Activated CD4-positive, alpha-beta T cell treated with anti-CD3 and anti-CD28 coated beads for 36 hours (primary cell): ENCODE data around the gene HSPG2. TPM values are rescaled to one million over a fixed set of nuclear protein-coding genes. Genes with fewer than 3 reads are reported as not detected.
"Not testable (repeated sequence)": the region's sequence is repeated elsewhere in the genome, so short reads cannot be mapped to it uniquely, and the experiment has no call there.

ENCODE experiments used
- ATAC-seq: fragments of 200-7000 bp; cut with Tn5 transposase; one replicate; pipeline ENCODE4 v1.10.0; 2021; ENCODE audit warnings: mild to moderate bottlenecking, moderate library complexity
- CTCF ChIA-PET: fragments of 350-600 bp; sonication (Branson Sonifier 250); formaldehyde crosslinking; loops from one replicate; lab custom pipeline; 2021; ENCODE audit warnings: antibody characterized with exemption; lab: Charles Lee
- POLR2A ChIA-PET: fragments of 350-600 bp; sonication (Branson Sonifier 250); formaldehyde crosslinking; loops from one replicate; lab custom pipeline; 2021; ENCODE audit warnings: antibody characterized with exemption, inconsistent platforms; lab: Charles Lee
- DNase-seq: peaks from one replicate; pipeline ENCODE4 v3.0.0-alpha.2; 2020
- H3K27ac Mint-ChIP-seq: one replicate; pipeline ENCODE4 v1.8.0; 2021; ENCODE audit warnings: mixed read lengths
- H3K27me3 Mint-ChIP-seq: one replicate; pipeline ENCODE4 v1.8.0; 2021; ENCODE audit warnings: mixed read lengths
- H3K36me3 Mint-ChIP-seq: one replicate; pipeline ENCODE4 v1.8.0; 2021; ENCODE audit warnings: low read depth, mixed read lengths
- H3K4me1 Mint-ChIP-seq: one replicate; pipeline ENCODE4 v1.8.0; 2021; ENCODE audit warnings: mixed read lengths
- H3K4me3 Mint-ChIP-seq: one replicate; pipeline ENCODE4 v1.8.0; 2021; ENCODE audit warnings: mild to moderate bottlenecking, moderate library complexity, mixed read lengths
- H3K9me3 Mint-ChIP-seq: one replicate; pipeline ENCODE4 v1.8.0; 2021; ENCODE audit warnings: low read depth, mixed read lengths
- intact Hi-C, 2 experiments: fragments of 100-400 bp; cut with DNase I in 1 of 2; cut with micrococcal nuclease in 1 of 2; formaldehyde crosslinking; loops; one replicate each; pipeline versions ENCODE4 v1.14.2 to v1.15.1; 2022 to 2024; cut with DNase I, micrococcal nuclease
- total RNA-seq, 2 experiments: library from RNA; stranded (reverse); gene quantifications; one replicate each; pipeline ENCODE4 v1.2.3, GENCODE V29; 2021

The HSPG2 gene
- 10 to 100 TPM; 19.6 to 20.6 TPM for total RNA-seq

DNA sequence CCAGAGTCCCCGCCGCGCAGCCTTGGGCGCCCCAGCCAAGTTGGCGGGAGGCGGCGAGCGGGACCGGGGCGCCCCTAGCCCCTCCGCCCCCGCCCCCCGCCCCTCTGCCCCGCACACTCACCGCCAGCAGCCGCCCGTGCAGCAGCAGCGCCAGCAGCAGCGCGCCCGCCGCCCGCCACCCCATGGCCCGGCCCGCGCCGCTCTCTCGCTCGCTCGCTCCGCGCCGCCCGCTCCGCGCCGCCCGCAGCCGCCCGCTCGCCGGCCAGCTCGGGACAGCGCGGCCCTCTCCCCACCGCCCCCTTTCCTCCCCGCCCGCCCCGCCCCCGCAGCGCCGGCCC, at the start of gene HSPG2:
HSPG2 (minus strand) TSS at position 277 of the 338 bp plus-strand sequence; CDS start at position 184, 93 bp downstream.
- Mint-ChIP-seq H3K27me3 (peaks cover 10% of the 10 kb centered on the region), H3K36me3 (no peaks in the 10 kb centered on the region), H3K4me1 (peaks cover 20% of the 10 kb centered on the region), H3K9me3 (no peaks in the 10 kb centered on the region), H3K4me3 (peak within 1 kb of the TSS; percentile 74), H3K27ac (peak within 1 kb of the TSS; percentile 80)
- DNase-seq = no peak
- intact Hi-C loops = loop anchor here in 1 of 2 experiments (1.0 to 5.0 kb wide), 2 partner anchors 154 to 1150 kb away; partner anchors contain the start of genes HP1BP3 and USP48
- ChIA-PET CTCF (no interaction called here), POLR2A (no interaction called here)
- ATAC-seq = peak; percentile 56

DNA sequence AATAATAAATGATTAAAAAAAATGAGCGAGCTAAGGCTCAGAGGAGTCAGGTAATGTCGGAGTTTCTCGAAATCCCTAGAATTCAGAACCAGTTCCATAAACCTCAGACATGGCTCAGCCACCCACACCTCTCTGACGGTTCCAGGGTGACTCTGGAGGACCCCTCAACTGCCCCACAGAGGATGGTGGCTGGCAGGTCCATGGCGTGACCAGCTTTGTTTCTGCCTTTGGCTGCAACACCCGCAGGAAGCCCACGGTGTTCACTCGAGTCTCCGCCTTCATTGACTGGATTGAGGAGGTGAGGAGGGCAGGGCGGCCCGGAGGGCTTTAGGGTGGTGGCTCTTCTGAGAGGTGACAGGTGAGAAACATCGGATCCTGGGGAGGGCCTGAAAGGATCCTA, 49.3 kb upstream of the HSPG2 start:
- H3K27ac Mint-ChIP-seq, ATAC-seq, H3K27me3 Mint-ChIP-seq, H3K9me3 Mint-ChIP-seq, H3K36me3 Mint-ChIP-seq, intact Hi-C loops, CTCF ChIA-PET, DNase-seq, H3K4me1 Mint-ChIP-seq, H3K4me3 Mint-ChIP-seq, POLR2A ChIA-PET: not testable (repeated sequence)

DNA sequence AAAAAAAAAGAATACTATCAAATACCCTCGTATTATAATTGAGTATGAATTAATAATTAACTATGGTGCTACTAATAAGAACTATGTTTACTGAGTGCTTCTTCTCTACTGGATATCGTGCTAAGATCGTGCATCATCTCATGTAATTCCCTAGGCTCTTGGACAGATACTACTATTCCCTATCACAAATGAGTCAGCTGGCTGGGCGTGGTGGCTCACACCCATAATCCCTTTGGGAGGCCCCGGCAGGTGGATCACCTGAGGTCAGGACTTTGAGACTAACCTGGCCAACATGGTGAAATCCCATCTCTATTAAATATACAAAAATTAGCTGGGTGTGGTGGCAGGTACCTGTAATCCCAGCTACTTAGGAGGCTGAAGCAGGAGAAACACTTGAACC, 48.8 kb upstream of the HSPG2 start:
- intact Hi-C loops = loop anchor here in 1 of 2 experiments (2.0 kb wide), 1 partner anchor 31 kb away; no protein-coding TSS in a partner anchor
- DNase-seq, POLR2A ChIA-PET, H3K36me3 Mint-ChIP-seq, H3K4me1 Mint-ChIP-seq, H3K4me3 Mint-ChIP-seq, ATAC-seq, H3K9me3 Mint-ChIP-seq, CTCF ChIA-PET, H3K27ac Mint-ChIP-seq, H3K27me3 Mint-ChIP-seq: not testable (repeated sequence)

DNA sequence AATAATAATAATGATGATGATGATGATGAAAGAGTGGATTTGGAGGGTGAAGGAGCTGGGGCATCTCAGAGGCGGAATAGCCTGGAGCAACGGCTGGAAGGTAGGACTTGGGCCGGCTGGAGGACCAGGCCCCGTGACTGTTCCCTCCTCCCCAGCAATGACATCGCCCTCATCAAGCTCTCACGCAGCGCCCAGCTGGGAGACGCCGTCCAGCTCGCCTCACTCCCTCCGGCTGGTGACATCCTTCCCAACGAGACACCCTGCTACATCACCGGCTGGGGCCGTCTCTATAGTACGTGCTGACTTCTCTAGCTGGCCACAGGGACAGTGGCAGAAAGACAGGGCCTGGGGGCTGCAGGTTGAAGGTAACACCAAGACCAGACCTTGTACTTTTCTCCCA, 46.4 kb upstream of the HSPG2 start:
- intact Hi-C loops = loop anchor here in 1 of 2 experiments (5.0 kb wide), 1 partner anchor 39 kb away; no protein-coding TSS in a partner anchor
- H3K27me3 Mint-ChIP-seq, H3K27ac Mint-ChIP-seq, DNase-seq, ATAC-seq, CTCF ChIA-PET, H3K4me3 Mint-ChIP-seq, H3K9me3 Mint-ChIP-seq, H3K36me3 Mint-ChIP-seq, H3K4me1 Mint-ChIP-seq: not testable (repeated sequence)
- POLR2A ChIA-PET = interaction anchor here (0.6 kb wide), 1 partner anchor 32 kb away, joined by 3 read pairs; no protein-coding TSS in a partner anchor

DNA sequence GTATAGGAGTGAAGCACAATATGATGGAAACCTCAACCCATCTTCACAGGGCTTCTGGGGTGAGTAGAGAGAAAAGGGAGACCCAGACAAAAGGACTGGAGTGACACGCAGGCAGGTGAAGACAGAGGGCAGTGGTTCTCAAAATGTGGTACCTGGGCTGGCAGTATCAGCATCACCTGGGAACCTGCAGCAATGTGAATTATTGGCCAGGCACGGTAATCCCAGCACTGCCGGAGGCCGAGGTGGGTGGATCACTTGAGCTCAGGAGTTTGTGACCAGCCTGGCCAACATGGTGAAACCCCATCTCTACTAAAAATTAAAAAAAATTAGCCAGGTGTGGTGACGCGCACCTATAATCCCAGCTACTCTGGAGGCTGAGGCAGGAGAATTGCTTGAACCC, 45.0 kb upstream of the HSPG2 start:
- H3K27ac Mint-ChIP-seq, H3K4me1 Mint-ChIP-seq, H3K4me3 Mint-ChIP-seq, POLR2A ChIA-PET, H3K36me3 Mint-ChIP-seq, DNase-seq, ATAC-seq, H3K9me3 Mint-ChIP-seq, H3K27me3 Mint-ChIP-seq: not testable (repeated sequence)
- CTCF ChIA-PET = interaction anchor here (0.7 kb wide), 1 partner anchor 18 kb away, joined by 3 read pairs; no protein-coding TSS in a partner anchor
- intact Hi-C loops = loop anchor here in 1 of 2 experiments (5.0 kb wide), 1 partner anchor 40 kb away; no protein-coding TSS in a partner anchor

DNA sequence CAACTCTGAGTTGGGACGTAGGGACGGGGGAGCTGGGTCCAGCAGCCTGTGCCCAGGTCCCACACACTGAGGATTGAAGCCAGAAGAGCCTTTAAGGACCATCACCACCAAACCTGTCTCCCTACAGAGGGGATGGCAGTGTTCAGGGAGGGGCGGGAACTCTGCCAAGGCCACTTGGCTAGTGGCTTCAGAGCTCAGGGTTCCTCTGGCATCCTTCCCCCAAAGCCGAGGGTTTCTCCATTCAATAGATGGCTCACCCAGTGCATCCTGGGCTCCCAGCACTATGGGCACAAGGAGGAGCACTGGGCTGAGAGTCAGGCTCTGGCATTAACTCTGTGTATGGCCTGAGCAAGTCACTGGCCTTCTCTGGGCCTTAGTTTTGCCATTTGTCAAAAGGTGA, 44.1 kb upstream of the HSPG2 start:
- intact Hi-C loops = loop anchor here in 1 of 2 experiments (5.0 kb wide), 1 partner anchor 41 kb away; no protein-coding TSS in a partner anchor
- POLR2A ChIA-PET, H3K4me3 Mint-ChIP-seq, H3K9me3 Mint-ChIP-seq, H3K27ac Mint-ChIP-seq, H3K27me3 Mint-ChIP-seq, H3K4me1 Mint-ChIP-seq, H3K36me3 Mint-ChIP-seq, CTCF ChIA-PET, DNase-seq, ATAC-seq: not testable (repeated sequence)

DNA sequence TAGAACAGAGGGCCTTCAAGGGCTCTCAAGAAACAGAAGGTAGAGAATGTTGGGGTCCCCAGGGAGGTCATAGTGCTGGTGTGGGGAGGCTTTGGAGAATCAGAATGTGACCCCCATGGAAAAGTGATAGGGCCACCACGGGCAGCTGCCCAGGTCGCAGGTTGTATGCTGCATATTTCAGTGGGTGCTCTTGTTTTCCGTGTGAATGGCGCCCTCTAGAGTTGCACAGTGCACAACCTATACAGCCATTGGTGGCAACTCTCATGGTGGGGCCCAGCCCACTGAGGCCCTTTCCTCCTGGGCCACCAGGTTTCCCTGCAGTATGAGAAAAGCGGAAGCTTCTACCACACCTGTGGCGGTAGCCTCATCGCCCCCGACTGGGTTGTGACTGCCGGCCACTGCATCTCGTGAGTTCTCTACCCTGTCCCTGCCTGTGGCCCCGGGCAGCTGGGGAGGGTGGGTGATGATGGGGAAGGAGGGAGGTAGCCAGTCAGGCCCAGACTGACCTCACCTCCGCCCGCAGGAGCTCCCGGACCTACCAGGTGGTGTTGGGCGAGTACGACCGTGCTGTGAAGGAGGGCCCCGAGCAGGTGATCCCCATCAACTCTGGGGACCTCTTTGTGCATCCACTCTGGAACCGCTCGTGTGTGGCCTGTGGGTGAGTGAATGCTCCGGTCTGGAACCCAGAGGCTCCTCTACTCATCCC, 43.6 kb upstream of the HSPG2 start:
- H3K36me3 Mint-ChIP-seq, H3K4me1 Mint-ChIP-seq, H3K4me3 Mint-ChIP-seq, POLR2A ChIA-PET, H3K27me3 Mint-ChIP-seq, H3K9me3 Mint-ChIP-seq, H3K27ac Mint-ChIP-seq: not testable (repeated sequence)
- intact Hi-C loops = loop anchor here in 1 of 2 experiments (5.0 kb wide), 1 partner anchor 42 kb away; no protein-coding TSS in a partner anchor
- ATAC-seq (peak; percentile 88), DNase-seq (peak; percentile 76)
- CTCF ChIA-PET = interaction anchor here (0.6 kb wide), 1 partner anchor 299 kb away, joined by 3 read pairs; no protein-coding TSS in a partner anchor

DNA sequence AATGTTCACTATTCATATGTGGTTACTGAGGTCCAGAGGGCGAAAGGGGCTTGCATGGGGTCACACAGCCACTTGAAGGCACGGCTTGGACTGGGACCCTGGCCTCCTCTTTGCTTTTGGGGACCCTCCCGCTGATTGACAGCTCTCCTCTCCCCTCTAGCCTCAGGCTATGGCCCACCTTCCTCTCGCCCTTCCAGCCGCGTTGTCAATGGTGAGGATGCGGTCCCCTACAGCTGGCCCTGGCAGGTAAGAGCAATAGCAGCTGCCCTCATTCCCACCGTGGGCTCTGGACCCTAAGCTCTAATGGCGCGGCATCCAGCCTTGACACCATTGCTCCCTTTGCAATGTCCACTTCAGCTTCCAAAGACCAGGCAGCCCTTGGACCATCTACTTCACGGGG, 41.1 kb upstream of the HSPG2 start:
- intact Hi-C loops, H3K27me3 Mint-ChIP-seq, H3K4me3 Mint-ChIP-seq, H3K4me1 Mint-ChIP-seq, H3K36me3 Mint-ChIP-seq, H3K27ac Mint-ChIP-seq, ATAC-seq, POLR2A ChIA-PET, H3K9me3 Mint-ChIP-seq, DNase-seq: not testable (repeated sequence)
- CTCF ChIA-PET = interaction anchor here (0.6 kb wide), 1 partner anchor 747 kb away, joined by 3 read pairs; no protein-coding TSS in a partner anchor

DNA sequence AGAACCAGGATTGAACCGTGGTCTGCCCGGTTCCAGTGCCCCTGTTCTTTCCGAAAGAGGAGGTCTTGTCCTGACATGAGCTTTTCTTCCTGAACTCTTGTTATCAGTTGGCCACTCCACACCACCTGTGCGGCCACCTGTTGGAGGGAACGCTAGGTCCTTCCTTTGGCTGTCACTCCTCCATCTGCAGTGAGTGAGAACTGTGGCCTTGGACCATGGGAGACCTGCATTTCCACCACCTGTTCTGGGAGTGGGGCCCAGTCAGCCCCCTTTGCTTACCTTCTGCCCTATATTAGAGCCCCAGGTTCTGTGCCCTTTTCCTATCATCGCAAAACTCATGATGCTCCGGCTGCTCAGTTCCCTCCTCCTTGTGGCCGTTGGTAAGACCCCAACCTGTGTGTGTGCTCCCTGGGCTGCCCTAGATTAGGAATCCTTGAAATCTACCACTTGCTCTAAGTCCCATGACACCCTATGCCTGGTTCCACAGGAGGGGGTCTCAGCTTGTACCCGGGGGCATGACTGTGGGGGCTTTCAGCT, 39.7 kb upstream of the HSPG2 start, which contains the start of gene CELA3B:
CELA3B (plus strand) TSS at position 320 of the 537 bp plus-strand sequence; CDS start at position 338, 18 bp downstream.
- H3K4me1 Mint-ChIP-seq, H3K36me3 Mint-ChIP-seq, H3K9me3 Mint-ChIP-seq, H3K27ac Mint-ChIP-seq, DNase-seq, POLR2A ChIA-PET, intact Hi-C loops, H3K4me3 Mint-ChIP-seq, ATAC-seq, CTCF ChIA-PET, H3K27me3 Mint-ChIP-seq: not testable (repeated sequence)

DNA sequence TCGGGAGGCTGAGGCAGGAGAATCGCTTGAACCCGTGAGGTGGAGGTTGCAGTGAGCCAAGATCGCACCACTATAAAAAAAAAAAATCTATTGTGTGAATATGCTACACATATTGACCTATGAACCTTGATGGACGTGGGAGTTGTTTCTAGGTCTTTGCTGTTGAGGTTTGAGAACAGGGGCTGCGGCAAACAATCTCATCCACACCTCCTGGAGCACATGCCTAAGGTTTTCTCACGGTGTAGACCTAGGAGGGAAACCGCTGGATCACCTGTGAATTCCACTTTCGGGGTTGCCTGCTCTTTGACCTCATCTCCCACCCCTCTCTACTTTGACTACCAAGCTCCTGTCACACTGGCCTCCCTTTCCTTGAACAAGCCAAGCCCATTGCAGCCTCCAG, 38.2 kb upstream of the HSPG2 start:
- ATAC-seq, H3K4me1 Mint-ChIP-seq, H3K4me3 Mint-ChIP-seq, H3K9me3 Mint-ChIP-seq, CTCF ChIA-PET, H3K27me3 Mint-ChIP-seq, intact Hi-C loops, H3K27ac Mint-ChIP-seq, DNase-seq, POLR2A ChIA-PET, H3K36me3 Mint-ChIP-seq: not testable (repeated sequence)

DNA sequence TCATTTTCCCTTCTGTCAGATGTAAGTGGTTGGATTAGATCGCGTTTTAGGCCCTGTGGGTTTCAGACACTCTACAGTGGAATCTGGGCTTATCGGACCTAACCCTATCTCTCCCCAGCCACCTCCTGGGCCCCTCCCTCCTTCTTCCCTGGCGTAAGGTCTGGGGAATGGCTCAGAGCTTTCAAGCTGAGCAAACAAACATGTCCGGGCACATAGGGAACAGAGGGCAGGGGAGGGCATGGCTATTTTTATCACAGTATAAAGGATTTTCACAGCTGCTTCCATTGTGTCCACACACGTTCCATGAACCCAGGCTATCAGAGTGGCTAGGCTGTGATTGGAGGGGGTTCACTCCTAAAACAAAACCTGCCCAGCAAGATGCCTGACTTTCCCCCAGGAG, 37.6 kb upstream of the HSPG2 start:
- H3K27ac Mint-ChIP-seq, H3K27me3 Mint-ChIP-seq, H3K9me3 Mint-ChIP-seq, CTCF ChIA-PET, H3K4me3 Mint-ChIP-seq, ATAC-seq, intact Hi-C loops, H3K4me1 Mint-ChIP-seq, DNase-seq, H3K36me3 Mint-ChIP-seq, POLR2A ChIA-PET: not testable (repeated sequence)
